A673 (cell line): Measurements from ENCODE around the gene RHOD.

Source experiments
- EZH2 ChIP-seq: fragments of 200-600 bp; sonication (generic); IDR thresholded peaks from 2 replicates; pipeline ENCODE4 v1.6.1; 2017; ENCODE audit warnings: borderline replicate concordance, low read depth, mild to moderate bottlenecking, mixed read lengths, antibody characterized with exemption, low read length; ENCODE audit not compliant: poor library complexity, severe bottlenecking
- TF ChIP-seq, protein P1 (sequence below): fragments of 300-800, 200-600 bp; sonication (generic); conservative IDR thresholded peaks from 2 replicates; pipeline ENCODE4 v1.5.1; 2017; ENCODE audit warnings: low read depth, mild to moderate bottlenecking, antibody characterized with exemption, low read length, moderate library complexity, mixed read lengths

DNA sequence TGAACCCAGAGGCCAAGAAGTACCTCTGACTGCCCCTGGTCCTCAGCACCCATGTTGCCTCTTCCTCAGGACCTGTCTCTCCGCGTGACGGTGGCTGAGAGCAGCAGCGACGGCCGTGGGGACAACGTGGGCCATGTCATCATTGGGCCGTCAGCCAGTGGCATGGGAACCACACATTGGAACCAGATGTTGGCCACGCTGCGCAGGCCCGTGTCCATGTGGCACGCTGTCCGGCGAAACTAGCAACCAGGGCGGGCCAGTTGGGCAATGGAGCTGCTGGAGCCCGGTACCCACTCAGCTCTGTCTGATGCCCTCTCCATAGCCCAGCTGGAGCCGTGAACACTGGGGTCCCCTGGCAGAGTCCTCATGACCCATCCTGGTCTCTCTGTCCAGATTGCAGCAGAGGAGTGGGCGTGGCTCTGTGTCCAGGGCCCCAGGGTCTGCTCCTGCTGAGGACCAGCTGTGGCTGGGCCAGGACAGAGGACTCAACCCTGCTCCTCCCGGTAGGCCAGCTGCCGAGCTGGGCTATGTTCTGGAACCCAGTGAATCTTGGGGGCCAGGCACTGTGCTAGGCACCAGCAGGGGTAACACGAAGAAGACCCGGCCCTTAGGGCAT is 8.0 kb upstream of the RHOD start:
- TF ChIP-seq, protein P1, sequence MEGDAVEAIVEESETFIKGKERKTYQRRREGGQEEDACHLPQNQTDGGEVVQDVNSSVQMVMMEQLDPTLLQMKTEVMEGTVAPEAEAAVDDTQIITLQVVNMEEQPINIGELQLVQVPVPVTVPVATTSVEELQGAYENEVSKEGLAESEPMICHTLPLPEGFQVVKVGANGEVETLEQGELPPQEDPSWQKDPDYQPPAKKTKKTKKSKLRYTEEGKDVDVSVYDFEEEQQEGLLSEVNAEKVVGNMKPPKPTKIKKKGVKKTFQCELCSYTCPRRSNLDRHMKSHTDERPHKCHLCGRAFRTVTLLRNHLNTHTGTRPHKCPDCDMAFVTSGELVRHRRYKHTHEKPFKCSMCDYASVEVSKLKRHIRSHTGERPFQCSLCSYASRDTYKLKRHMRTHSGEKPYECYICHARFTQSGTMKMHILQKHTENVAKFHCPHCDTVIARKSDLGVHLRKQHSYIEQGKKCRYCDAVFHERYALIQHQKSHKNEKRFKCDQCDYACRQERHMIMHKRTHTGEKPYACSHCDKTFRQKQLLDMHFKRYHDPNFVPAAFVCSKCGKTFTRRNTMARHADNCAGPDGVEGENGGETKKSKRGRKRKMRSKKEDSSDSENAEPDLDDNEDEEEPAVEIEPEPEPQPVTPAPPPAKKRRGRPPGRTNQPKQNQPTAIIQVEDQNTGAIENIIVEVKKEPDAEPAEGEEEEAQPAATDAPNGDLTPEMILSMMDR: no peak
- TF ChIP-seq EZH2: no peak
